ENCODE results near the gene AGBL4.
"Not testable (repeated sequence)": the region's sequence is repeated elsewhere in the genome, so short reads cannot be mapped to it uniquely, and the experiment has no call there.

The AGBL4 gene

DNA sequence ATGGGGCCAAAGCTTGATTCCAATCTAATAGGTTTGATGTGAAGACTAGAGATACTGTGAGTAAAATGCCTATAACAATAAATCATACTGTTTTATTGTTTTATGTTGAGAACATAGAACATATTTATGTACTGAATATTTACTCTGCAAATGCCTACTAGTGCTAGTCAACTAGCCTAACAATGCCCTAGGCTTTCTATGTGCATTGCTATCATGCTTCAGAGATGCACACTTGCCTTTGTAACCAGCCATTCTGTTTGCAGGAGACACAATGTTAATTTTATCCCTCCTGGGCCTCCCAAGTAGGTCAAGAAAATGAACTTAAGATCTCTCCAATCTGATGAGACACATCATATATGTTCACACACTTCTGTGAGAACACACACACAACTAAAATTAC, 716.3 kb downstream of the AGBL4 start:
- DNase-seq (ENCODE audit: low spot score) (no peak), FAIRE-seq (no peak)

DNA sequence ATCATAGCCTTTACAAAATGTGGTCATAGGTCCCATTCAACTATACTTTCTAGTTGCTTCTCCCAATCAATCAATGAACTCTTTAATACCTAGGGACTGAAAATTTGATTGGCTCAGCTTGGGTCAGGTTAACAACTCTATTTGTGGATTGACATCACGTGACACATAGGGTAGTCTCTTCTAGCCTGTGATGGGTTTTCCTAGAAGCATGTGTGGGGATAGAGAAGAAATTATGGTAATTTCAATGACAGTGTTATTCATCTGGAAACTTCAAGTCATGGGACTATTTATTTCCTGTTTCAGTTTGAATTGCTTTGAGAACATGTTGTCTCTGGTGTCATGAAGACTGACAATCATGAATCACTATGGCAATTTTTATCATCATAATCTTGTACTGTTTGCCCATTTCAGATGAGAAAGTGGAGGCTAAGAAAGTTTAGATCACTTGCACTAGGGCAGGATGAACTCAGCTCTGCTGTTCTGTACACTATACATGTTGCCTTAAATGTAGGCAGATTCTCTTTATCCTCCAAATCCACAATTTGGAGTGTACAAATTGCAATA, 717.2 kb downstream of the AGBL4 start:
- no peak for FAIRE-seq
- DNase-seq (ENCODE audit: low spot score), result no peak

DNA sequence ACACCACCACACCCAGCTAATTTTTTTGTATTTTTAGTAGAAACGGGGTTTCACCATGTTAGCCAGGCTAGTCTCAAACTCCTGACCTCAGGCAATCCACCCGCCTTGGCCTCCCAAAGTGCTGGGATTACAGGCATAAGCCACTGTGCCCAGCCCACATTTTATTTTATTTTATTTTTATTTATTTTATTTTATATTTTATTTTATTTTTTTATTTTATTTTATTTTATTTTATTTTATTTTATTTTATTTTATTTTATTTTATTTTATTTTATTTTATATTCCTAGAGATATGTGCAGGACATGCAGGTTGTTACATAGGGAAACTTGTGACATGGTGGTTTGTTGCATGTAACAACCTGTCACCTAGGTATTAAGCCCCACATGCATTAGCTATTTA, 721.4 kb downstream of the AGBL4 start:
- not testable (repeated sequence) for FAIRE-seq; DNase-seq (ENCODE audit: low spot score)

DNA sequence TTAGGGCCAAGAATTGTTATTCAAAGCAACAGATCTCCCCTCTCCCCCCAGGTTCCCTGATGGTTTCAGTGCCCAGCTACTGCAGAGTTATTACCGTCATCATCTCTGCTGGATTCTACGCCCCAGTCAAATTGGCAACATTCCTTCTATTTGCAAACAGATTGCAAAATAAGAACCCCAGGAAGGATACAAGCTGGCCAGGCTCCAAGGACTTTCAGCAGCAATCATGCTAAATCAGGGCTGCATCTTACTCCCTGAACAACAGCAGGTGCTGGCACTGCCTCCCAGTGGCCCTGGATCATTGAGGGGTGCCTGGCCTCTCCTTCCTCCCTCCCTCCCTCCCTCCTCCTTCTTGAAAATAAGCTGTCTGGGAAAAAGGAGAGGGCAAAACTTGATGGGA, 725.5 kb downstream of the AGBL4 start:
- DNase-seq (ENCODE audit: low spot score) (no peak), FAIRE-seq (no peak)

DNA sequence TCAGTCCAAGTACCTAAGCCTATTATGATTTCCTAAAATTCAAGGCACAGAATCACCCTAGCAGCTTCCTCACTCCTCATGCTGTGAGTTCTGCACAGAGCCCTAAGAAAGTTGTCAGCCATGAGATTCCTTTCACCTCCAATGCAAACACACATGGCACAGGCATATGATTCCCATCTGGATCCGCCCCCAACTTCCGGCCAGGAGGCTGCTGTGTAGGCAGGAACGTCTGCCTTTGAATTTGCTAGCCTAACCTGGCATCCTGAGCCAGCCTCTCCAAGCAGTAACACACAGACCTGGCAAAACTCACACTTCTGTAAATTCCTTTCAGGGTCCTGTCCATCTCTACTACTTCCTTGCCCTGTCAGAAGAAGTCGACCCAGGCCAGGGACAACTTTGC, 726.0 kb downstream of the AGBL4 start:
- DNase-seq (ENCODE audit: low spot score) (no peak), FAIRE-seq (no peak)

DNA sequence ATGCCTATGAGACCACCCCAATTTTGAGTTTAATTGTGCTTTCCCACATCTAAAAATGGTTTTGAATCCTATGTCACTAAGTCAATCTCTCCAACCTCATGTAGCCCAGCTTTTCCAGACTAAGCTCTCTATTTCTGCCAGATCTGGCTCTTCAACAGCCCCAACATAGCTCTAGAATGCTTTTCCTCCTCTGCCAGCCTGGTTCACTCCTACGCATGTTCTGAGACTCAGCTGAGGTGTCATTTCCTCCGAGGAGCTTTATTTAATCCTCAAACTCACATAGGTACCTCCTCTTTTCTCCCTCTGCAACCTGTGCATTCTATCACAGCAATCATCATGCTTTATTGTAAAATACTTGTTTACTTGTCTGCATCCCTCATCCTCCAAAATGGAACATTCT, 729.2 kb downstream of the AGBL4 start:
- DNase-seq (ENCODE audit: low spot score), result no peak
- FAIRE-seq, result no peak

DNA sequence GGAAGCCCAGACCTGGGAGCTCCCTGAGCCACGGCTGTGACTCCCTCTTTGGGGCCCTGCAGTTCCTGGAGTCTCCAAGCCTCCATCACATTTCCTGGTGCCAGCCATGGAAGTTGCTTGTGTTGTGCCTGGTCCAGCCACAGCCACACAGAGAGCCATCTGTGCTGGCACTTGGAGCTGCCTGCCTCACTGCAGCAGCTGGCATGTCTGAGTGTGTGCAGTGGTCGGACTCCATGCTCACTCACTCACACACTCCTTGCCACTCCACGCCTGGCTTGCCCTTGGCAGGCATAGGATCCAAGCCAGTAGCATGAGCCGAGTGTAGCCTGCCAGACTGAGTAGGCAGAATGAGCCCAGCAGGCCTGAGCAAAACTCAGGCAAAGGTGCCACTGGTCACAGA, 730.7 kb downstream of the AGBL4 start:
- FAIRE-seq (no peak), DNase-seq (ENCODE audit: low spot score) (no peak)

DNA sequence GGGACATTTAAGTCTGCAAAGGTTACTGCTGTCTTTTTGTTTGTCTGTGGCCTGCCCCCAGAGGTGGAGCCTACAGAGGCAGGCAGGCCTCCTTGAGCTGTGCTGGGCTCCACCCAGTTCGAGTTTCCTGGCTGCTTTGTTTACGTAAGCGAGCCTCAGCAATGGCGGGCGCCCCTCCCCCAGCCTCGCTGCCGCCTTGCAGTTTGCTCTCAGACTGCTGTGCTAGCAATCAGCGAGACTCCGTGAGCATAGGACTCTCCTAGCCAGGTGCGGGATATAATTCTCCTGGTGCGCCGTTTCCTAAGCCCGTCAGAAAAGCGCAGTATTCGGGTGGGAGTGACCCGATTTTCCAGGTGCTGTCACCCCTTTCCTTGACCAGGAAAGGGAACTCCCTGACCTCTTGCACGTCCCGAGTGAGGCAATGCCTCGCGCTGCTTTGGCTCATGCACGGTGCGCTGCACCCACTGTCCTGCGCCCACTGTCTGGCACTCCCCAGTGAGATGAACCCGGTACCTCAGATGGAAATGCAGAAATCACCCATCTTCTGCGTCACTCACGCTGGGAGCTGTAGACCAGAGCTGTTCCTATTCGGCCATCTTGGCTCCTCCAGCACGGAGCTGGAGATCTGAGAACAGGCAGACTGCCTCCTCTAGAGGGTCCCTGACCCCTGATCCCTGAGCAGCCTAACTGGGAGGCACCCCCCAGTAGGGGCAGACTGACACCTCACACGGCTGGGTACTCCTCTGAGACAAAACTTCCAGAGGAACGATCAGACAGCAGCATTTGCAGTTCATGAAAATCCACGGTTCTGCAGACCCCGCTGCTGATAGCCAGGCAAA, 766.3 kb downstream of the AGBL4 start:
- FAIRE-seq; DNase-seq (ENCODE audit: low spot score): not testable (repeated sequence)

DNA sequence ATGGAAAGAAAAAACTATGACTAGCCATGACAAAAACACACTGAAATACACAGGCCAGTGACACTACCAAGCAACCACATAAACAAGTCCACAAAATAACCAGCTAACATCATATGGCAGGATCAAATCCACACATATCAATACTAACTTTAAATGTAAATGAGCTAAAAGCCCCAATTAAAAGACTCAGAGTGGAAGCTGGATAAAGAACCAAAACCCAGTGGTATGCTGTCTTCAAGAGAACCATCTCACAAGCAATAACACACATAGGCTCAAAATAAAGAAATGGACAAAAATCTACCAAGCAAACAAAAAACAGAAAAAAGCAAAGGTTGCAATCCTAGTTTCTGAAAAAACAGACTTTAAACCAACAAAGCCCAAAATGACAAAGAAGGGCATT, 770.8 kb downstream of the AGBL4 start:
- FAIRE-seq (no peak), DNase-seq (ENCODE audit: low spot score) (no peak)

DNA sequence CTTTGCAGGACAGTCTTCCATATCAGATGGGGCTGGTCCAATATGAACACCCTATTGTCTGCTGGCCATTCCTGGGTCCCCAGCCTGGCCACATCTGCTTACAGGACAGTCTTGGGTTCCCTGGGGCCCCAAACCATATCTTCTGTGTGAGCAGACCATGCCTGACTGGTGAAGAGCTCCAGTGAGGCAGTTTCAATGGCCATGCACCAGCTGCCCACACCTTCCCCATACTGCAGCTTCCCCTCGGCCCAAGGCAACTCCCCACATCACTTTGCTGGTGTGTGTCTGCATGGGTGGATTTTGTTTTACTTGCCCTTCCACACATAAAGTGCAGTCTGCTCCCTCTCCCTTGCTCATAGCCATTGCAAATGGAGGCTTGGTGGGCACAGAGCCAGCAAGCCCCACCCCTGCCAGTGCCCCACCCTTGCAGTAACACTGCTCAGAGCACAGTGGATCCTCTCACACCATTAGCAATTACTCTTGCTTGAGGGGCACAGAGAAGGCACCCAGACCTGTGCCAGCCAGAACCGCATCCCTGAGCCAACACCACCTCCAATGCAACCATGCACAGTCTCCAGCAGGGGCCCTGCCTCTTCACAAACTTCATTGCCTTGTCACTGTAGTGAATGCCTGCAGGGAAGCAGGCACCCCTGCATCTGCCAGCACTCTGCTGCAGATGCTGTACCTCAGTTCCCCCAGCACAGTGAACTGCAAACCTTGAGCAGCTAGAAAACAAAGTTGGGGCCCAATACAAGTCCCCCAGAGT, 772.6 kb downstream of the AGBL4 start:
- no peak for DNase-seq (ENCODE audit: low spot score)

DNA sequence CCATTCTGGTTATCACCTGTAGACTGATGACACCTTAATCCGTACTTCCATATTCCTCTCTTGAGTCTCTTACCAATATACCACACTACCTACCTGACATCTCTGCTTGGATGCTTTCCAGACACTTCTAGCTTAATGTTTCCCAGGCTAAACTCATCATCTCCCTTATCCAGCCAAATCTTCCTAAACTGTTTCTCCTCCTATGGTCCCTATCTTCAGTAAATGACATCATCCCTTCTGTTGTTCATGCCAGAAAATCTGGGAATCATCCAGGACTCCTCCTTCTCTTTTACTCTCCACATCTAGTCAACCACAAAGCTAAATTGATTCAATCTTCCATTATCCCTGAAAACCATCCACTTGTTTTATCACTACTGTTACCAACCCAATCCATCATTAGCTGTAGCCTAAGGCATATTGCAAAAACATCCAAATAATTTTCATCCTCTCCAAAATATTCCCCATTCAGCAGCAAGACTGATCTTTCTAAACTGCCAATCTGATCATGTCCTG, 783.0 kb downstream of the AGBL4 start:
- FAIRE-seq (no peak), DNase-seq (ENCODE audit: low spot score) (no peak)

More for the DNA sequence above, 772.6 kb downstream of the AGBL4 start:
- no peak for FAIRE-seq

DNA sequence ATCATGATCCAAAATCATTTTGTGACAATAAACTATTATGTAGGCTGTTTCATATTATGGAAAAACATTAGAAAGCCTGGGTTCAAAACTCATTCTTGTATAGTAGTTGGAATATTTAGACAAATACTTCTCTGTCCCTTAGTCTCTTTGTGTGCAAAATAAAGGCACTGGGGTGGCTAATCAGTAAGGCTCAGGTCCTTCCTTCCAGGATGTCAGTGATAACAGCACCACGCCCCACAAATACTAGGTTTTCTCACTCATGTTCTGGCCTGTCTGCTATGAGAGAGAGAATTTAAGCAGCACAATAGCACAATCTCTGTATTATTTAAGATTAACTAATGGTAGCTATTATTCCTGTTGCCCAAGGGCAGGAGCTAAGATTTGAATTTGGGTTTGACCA, 788.8 kb downstream of the AGBL4 start:
- FAIRE-seq (no peak), DNase-seq (ENCODE audit: low spot score) (no peak)

DNA sequence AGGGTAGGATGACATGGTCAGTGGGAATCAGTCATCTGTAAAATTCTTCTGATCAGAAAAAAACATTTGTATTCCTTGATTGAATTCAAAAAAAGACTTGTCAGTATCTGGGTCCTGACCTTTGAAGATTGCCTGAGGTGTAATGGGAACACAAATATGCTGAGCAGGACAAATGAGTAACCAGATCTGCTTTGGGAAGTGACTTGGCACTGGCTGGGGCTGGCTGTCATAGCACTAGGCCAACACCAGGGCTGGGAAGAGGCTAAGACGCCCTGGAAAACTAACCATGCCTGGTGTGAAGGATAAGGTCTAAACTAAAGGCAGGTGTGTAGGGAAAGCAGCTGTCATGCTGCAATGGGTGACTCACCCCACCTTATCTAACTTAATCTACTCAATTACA, 794.2 kb downstream of the AGBL4 start:
- FAIRE-seq (no peak), DNase-seq (ENCODE audit: low spot score) (peak; percentile 4)

DNA sequence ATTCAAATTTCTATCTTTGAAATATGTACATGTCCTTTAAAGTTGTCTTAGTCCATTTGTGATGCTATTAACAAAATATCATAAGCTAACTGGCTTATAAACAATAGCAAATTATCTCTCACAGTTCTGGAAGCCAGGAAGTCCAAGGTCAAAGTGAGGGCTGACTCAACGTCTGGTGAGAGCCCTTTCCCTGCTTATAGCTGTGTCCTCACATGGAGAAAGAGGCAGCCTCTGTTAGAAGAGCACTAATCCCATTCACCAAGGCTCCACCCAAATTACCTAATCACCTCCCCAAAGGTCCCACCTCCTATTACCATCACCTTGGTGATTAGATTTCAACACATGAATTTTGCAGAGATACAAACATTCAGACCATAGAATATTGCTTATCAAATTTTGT, 797.0 kb downstream of the AGBL4 start:
- no peak for DNase-seq (ENCODE audit: low spot score)
- FAIRE-seq, result no peak

DNA sequence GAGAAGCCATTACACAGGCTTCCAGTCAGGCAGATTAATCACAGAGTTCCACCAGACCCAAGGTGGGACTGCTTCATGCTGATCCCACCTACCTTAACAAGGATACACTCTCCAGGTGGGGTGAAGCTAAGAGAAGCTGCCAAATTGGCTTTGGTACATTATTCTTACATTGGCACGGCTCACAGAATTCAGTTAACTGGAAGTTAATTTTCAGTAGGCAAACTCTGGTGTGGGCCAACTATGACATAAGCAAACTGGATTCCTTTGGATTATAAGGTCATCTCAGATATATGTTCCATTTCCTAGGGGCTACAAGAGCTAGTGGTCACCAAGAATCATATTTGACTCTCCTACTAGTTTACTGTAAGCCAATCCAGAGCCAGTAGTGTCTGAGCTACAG, 798.3 kb downstream of the AGBL4 start:
- DNase-seq (ENCODE audit: low spot score) (no peak), FAIRE-seq (no peak)

DNA sequence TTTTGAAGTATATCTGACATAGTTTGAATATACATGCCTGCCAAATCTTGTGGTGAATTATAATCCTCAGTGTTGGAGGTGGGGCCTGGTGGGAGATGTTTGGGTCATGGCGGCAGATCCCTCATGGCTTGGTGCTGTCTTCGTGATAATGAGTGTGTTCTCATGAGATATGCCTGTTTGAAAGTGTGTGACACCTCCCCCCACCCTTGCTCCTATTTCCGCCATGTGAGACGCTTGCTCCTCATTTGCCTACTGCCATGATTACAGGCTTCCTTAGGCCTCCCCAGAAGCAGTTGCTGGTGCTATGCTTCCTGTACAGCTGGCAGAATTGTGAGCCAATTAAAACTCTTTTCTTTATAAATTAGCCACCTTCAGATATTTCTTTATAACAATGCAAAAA, 810.5 kb downstream of the AGBL4 start:
- DNase-seq (ENCODE audit: low spot score), result no peak
- FAIRE-seq, result no peak

DNA sequence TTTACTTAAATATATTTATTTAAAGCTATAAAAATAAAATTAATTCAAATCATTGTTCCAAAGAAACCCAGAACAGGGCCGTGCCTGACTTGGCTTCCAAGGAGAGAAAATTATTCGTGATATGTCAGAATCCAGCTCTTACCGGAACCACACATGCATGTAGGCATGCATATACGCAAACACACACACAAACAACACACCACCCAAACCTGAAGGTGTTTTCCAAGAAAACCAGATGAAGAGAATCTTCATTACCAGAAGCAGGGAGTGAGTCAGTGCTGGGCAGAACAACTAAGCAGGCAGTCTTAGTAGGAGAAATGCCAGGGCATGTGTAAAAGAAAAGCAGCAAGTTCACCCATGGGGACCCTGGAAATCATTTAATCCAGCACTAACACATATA, 815.0 kb downstream of the AGBL4 start:
- FAIRE-seq (no peak), DNase-seq (ENCODE audit: low spot score) (no peak)

DNA sequence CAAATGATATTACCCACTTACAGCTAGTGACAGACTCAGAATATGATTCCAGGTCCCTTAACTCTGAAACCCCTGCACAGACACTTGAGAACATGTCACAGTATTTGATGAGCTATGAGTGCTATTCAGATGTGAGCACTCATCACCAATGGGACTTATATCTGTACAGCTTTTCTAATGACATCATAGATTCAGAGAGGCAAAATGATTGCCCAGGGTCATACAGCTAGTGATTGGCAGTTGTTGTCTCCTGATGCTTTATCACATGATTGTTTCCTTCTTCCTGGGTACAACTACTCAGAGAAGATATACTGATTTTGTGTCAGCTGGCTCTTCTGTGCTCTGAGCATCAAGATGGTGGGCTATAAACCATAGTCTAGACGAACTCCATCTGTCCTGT, 819.0 kb downstream of the AGBL4 start:
- FAIRE-seq, result no peak
- DNase-seq (ENCODE audit: low spot score), result no peak

DNA sequence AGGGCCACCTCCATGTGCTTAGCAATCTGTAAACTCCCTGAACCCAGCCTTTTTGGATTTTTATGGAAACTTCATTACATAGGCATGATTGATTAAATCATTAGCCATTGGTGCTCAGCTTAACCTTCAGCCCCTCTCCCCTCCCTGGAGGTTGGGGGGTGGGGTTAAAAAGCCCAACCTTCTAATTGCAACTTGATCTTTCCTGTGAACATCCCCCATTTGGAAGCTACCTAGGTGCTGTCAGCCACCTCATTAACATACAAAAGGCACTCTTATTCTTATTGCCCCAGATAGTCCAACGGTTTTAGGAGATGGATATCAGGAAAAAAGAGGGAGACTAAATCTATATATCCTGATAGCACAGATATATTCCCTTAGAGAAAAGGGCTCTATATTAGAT, 823.0 kb downstream of the AGBL4 start:
- FAIRE-seq (no peak), DNase-seq (ENCODE audit: low spot score) (no peak)

DNA sequence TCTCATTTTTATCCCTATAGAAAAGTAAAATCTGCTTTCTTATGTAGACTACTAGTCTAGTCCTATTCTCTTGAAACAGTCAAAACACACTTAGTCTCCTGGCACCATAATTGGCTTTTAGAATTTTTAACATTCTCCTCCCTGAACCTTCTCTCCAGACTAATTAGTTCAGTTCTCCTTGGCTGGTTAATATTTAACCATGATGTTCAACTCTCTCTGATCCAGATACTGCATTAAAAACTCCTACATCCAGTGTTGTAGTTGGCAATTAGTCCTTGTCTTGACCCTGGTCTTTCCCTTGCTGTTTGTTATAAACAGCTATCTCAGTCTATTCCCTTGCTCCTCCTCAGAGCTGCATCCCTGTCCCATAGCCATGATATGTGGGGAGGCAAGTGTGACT, 824.2 kb downstream of the AGBL4 start:
- no peak for DNase-seq (ENCODE audit: low spot score)
- FAIRE-seq, result no peak

DNA sequence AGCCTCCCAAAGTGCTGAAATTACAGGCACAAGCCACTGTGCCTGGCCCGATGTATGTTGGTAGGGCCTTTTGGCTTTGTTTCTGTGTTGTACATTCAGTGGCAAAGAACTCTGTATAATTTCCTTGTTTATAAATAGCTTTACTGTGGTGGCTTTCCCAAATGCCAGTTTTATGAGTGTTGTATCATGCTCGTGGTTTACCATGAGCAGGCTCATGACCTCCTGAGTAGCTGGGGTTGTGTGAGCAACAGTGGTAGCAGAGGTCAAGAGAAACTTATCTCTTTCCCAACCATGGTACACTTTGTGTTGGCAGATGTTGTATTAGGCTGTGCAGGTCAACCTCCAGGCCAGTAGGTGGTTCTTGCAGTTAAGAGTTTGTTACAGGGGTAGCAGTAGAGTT, 826.7 kb downstream of the AGBL4 start:
- DNase-seq (ENCODE audit: low spot score), result peak; percentile 4

DNA sequence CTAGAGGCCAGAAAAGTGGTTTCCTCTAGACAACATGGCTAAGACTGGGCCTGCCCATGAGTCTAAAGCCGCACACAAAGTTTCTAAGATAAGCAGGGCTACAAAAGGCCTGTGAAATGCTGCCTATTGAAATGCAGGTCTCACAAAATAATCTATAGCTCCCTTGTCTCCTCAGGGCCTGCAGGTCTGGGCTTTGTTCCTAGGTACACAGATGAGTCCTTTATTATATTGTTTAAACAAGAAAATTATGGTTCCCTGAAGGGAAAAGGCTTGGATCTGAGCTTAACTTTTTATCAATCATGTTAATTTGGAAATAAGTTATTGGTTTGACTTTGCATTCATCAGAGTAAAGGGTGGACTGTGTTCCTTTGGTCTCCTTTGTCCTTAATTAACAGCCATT, 833.6 kb downstream of the AGBL4 start:
- FAIRE-seq (no peak), DNase-seq (ENCODE audit: low spot score) (no peak)

More for the DNA sequence above, 826.7 kb downstream of the AGBL4 start:
- FAIRE-seq, result no peak

All from urothelium cell line (cell line).